NCI-H2107 (cell line): ENCODE results near the gene PGAP2.
"Not testable (repeated sequence)": the region's sequence is repeated elsewhere in the genome, so short reads cannot be mapped to it uniquely, and the experiment has no call there.

Source experiments
- DNase-seq: peaks from one replicate; lab custom pipeline; 2025; lab: John Stamatoyannopoulos, UW

The PGAP2 gene

DNA sequence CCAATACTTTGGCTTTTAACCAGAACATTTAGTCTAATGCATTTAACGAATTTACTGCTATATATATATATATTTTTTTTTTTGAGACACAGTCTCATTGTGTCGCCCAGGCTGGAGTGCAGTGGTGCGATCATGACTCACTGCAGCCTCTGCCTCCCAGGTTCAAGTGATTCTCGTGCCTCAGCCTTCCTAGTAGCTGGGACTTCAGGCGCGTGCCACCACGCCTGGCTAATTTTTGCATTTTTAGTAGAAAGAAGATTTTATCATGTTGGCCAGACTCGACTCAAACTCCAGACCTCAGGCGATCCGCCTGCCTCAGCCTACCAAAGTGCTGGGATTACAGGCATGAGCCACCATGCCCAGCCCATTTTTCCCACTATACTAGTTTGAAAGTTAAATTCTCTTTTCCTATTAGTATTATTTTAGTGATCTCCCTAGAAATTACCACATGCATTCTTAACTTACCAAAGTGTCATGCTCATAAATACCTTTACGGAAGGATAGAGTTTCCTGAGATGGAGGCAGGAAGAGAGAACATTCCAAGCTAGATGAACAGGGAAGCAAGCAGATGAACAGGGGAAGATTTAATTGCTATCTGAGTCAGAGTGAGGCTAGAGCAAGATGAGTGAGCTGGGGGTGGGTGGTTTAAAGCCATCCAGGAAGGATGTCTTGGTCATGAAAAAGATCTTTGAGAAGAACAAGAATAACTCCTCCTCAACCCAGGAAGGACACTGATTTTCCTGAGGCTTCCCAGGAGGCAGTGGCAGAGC lies 4.4 kb upstream of the PGAP2 start:
- no peak for DNase-seq

DNA sequence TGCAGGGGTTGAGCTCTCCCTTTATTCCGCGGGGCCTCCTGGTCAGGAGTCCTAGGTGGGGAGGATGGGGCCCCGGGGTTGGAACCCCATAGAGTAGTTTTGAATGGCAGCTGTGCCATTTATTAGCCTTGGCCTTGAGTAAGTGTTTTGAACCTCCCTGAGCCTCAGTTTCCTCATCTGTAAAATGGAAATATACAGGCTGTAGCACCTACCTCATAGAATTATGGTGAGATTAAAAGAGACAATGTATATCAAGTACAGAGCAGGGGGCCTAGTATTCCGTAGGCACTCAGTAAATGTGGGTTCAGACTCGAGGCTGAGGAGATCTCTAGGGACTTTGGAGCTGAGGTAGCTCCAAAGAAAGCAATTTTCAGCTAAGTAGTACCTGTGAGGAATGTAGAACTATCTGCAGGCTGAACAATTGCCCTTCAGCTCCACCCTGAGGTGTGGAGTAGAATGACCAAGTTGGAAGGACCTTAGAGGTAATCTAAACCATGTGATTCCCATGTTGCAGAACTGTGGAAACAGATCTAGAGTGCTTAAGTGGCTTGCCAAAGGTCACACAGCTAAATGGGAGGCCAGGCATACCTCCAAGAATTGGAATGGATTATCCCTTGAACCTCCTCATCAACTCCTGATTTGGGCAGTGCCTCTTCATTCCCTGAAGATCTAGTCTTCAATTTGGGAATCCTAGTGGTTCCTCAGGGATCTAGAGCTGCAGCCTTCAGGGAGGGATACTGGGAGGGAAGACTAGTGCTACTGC lies 682 bp downstream of the PGAP2 start:
- peak; percentile 35 for DNase-seq

DNA sequence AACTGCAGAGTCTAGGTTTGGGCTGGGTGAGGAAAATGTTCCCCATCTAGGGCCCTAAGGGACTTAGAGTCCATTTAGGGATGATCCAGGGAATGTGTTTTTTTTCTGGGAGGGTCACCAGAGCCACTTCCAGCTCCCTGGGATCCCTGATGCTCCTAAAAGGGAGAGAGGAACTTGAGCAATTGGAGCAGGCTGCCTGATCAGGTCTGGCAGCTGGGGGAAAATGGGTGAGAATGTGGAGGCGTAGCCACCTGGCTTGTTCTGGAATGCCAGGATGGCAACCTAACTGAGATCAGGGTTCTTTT lies 1.2 kb downstream of the PGAP2 start:
- no peak for DNase-seq

DNA sequence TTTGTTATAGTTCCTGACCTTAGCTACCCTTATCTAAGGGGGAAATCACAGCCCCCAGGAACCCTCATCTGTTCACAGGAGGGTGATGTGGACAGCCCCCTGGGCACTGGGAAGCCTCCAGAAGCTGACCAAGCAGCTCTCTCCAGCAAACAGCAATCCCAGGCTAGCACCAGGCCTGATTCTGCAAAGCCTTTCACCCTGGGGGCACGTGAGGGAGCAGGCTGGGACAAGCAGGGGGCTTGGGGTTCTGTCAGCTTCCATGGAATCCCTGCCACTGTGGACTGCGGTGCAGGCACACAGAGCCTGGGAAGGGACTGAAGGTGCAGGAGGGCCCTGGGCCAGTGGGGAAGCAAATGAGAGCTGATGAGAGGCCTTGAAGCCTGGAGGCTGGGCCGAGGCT lies 2.1 kb downstream of the PGAP2 start:
- DNase-seq: no peak

DNA sequence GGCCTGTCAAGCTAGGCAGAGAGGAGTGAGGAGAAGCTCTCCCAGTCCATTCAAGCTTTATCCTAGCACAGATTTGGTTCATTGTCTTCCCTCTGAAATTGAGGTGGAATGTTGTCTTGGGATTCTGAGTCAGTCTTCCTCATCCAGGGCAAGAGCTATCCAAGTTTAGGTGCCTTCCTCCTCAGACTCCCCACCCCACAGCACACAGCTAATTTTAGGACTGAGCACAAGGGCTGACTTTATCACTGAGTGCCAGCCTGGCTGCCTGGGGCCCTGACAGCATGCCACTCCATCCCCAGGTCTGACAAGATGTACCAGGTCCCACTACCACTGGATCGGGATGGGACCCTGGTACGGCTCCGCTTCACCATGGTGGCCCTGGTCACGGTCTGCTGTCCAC lies 2.6 kb downstream of the PGAP2 start:
- no peak for DNase-seq

DNA sequence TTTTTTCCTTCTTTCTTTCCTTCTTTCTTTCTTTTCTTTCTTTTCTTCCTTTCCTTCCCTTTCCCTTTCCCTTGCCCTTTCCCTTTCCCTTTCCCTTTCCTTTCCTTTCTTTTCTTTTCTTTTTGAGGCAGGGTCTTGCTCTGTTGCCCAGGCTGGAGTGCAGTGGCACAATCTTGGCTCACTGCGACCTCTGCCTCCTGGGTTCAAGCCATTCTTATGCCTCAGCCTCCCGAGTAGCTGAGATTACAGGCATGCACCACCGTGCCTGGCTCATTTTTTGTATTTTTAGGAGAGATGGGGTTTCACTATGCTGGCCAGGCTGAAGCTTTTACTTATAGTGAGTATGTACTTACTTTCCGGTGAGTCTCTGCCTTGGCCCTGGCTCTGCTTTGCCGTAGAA lies 6.5 kb downstream of the PGAP2 start:
- DNase-seq: not testable (repeated sequence)

DNA sequence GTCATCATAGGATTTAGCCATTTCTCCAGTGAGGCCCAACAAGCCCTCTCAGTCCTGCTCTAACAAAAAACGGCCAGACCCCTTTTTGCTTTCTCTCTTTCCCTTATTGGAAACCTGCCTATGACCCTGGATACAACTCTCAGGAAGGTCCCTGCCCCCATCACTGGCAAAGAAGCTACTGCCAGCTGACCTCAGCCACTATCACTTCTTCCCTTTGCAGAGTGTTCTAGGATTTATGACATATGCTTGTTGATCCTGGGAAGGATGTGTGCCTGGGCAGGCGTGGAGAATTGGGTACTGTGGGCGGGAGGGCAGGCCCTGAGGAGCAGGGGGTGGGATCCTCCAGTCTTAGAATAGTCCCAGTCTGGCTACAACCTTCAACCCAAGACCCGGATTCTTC lies 7.5 kb downstream of the PGAP2 start:
- DNase-seq: no peak

DNA sequence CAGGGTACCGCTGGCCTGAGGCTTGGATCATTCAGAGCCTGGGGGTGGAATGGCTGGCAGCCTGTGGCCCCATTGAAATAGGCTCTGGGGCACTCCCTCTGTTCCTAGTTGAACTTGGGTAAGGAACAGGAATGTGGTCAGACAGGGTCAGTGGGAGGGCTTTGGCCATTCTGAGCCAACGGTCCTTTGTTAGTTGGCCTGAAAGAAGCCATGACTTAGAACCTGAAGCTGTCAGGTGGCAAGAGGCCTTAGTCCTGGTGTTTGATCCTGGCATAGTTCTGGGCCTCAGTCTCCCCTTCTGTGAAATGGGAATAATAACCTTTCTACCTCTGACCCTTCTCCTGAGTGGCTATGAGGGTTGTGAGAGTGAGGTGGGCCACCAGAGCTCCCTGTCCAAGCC lies 8.3 kb downstream of the PGAP2 start:
- DNase-seq: no peak

DNA sequence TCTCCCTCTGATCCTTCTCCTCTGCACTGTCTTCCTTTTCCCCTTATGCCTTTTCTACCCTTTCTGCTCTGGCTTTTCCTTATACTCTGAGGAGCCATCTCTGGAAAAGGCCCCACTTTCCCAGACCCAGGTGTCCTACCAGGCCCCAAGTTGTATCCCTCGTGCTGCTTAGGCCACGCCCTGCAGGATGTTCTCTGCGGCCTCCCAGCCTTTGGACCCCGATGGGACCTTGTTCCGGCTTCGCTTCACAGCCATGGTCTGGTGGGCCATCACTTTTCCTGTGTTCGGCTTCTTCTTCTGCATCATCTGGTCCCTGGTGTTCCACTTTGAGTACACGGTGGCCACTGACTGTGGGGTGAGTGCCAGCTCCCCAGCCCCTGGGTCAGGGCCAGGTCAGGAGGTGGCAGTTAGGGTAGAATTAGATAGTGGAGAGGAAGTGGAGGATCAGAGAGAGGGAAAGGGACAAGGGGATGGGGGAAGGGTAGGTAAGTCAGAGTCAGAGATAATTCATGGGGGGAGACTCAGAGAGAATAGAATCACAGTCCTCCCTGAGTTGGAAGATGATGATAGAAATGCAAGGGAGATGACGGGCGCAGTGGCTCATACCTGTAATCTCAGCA lies 8.9 kb downstream of the PGAP2 start:
- no peak for DNase-seq

DNA sequence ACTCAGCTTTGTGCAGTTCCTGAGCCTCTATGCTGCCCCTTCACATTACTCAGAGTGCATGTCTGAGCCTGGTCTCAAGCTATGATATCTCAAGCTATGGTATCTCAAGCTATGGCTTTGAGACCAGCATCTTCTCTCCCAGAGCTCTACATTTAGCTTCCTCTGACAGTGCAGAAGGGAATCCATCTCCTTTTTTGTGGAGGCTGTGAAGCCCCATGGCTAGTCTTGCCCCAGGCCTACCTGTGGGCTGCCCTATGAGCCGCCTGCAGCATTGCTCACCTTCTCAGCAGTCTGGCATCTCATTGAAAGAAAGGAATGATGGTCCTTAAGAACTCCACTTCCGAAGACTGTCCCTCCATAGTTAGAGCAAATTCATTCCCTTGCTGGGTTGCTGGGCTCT lies 12.6 kb downstream of the PGAP2 start:
- DNase-seq: no peak

DNA sequence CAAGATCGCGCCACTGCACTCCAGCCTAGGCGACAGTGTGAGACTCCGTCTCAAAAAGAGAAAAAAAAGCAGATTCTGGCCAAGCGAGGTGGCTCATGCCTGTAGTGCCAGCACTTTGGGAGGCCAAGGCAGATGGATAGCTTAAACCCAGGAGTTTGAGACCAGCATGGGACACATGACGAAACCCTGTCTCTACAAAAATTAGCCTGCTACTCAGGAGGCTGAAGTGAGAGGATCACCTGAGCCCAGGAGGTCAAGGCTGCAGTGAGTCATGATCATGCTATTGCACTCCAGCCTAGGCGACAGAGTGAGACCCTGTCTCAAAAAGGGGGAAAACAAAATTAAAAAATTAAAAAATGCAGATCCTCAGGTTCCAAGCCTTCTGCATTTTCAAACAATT lies 14.0 kb downstream of the PGAP2 start:
- no peak for DNase-seq

DNA sequence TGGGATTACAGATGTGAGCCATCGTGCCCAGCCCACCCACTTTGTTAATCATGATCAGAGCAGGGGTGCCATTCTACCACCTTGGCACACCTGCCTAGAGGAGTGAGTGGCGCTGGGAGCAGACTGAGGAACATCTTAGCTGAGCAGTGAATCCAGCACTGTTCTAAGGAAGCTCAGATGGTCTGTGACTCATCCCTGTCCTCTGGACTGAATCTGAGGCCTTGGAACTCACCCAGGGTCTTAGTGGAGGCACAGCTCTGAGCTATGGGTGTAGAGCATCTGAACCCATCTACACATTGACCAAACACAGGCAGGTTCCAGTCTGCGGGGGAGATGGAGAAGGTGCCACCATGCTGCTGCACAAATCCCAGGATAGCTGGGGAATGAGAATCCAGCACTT lies 14.9 kb downstream of the PGAP2 start:
- no peak for DNase-seq

DNA sequence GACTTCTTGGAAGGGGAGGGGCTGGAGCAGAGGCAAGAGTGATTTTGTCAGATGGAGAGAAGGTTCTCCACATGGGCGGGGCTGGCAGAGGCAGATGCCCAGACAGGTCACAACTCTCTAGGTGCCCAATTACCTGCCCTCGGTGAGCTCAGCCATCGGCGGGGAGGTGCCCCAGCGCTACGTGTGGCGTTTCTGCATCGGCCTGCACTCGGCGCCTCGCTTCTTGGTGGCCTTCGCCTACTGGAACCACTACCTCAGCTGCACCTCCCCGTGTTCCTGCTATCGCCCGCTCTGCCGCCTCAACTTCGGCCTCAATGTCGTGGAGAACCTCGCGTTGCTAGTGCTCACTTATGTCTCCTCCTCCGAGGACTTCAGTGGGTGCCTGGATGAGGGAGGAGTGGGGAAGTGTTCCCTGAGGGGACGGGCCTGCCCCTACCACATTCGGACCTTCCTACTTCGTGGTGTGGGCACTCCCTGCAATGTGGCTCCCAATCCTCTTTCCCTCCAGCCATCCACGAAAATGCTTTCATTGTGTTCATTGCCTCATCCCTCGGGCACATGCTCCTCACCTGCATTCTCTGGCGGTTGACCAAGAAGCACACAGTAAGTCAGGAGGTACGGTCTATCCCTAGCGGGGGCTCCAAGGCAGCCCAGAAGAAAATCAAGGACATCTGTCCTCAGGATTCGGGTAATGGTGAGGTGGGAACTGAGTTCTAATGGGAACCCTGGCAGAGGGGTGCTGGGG lies 15.6 kb downstream of the PGAP2 start:
- no peak for DNase-seq

DNA sequence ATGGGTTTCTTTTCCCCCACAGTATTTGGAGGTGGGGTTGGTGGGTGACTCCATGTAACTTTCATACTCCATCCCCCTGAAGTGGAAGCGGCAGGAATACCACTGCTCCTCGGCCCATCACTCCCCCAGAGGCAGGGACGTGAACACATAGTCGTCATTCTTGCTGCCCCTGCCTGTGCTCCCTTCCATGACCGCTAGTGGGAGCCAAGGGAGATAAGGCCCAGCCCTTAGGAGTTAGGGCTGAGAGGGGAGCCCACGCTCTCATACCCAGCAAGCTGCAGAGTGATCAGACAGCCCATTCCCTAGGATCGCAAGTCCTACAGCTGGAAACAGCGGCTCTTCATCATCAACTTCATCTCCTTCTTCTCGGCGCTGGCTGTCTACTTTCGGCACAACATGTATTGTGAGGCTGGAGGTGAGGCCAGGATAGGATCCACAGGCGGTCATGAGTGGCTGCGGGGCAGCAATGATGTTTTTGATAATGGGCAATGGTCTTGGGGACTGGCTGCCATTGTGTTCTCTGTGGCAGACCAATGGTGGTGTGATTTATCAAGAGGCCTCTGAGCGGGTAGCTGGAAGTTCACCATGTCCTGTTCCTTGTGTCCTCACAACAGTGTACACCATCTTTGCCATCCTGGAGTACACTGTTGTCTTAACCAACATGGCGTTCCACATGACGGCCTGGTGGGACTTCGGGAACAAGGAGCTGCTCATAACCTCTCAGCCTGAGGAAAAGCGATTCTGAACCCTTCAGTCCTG lies 16.5 kb downstream of the PGAP2 start:
- DNase-seq: no peak

DNA sequence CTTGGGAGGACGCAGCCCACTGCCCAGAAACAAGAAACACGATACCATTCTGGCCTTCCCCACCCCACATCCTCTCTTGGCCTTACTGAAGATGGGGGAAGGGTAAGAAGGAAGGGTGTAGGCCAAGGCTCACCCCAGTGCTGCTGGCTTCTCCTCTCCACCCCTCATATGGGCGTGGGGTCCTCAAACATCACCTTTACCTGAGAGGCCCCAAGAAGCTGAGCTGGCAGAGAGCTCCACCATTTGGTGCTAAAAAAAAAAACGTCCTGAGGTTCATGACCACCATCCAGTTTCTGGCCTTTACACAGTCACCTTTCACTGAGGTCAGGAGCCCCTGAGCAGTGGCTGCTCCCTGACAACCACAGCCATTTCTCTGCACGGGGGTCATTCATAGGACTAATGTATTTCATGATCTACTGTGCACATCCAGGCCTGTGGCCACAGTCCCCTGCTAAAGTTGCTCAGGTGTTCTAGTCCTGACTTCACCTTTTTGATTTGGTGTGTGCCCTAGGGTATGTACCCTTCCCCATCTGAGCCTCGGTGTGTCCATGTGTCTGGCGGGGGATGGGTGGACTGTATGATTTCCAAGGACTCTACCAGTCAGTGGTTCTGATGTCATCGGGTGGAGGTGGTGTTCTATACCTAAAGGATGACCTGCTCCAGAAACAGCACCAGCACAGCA lies 17.3 kb downstream of the PGAP2 start:
- no peak for DNase-seq

DNA sequence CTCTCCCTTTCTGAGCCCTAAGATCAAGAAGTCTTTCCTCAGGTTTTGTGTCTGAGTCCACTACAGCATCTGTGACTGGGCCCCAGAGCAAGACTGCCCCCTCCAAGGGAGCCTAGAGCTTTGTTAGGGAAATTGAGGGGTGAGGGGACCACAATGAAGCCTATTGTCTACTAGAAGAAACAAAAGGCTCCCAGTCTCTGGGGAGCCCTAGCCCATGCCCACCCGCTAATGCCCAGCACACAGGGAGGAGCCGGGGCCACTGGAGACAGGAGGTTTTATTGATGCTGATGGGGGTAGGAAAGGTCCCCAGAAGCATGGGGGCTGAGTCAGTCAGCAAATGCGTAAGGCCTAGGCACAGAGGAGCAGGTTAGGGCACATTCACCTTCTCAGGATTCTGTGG lies 18.4 kb downstream of the PGAP2 start:
- DNase-seq: no peak

DNA sequence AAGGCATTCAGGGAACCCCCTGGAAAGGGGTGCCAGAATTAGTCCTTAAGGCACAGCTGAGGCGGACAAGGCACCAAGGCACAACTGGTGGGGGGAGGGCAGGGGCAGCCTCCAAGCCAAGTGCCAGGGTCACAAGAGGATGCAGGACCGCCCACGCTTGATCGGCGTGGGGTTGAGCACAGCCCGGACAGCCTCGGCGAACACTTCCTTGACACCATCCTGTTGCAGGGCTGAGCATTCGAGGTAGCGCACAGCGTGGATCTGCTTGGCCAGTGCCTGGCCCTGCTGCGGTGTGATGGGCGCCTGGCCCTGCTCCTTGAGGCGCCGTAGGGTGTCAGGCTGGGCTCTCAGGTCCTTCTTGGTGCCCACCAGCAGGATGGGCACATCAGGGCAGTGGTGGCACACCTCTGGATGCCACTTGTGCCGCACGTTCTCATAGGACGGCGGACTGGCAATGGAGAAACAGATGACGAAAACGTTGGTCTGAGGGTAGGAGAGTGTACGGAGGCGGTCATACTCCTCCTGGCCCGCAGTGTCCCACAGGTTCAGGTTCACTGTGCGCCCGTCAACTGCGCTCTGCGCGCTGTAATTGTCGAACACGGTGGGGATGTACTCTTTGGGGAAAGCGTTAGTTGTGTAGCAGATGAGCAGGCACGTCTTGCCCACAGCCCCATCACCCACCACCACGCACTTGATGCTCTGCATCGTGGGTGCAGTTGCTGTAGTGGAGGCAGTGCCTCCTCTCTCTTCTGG lies 19.2 kb downstream of the PGAP2 start:
- no peak for DNase-seq

DNA sequence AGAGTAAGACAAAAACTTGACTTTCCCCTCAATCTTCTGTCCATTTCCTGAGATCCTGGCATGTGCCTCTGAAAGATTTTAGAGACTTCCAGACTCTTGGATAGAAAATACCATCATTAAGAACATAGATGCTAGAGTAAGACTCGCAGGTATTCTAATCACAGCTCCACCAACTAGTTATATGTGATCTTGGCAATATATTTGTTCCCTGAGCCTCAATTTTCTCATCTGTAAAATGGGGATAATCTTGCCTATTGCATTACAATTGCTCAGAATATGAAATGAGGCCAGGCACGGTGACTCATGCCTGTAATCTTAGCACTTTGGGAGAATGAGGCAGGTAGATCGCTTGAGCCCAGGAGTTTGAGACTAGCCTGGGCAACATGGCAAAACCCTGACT lies 21.7 kb downstream of the PGAP2 start:
- DNase-seq: no peak

DNA sequence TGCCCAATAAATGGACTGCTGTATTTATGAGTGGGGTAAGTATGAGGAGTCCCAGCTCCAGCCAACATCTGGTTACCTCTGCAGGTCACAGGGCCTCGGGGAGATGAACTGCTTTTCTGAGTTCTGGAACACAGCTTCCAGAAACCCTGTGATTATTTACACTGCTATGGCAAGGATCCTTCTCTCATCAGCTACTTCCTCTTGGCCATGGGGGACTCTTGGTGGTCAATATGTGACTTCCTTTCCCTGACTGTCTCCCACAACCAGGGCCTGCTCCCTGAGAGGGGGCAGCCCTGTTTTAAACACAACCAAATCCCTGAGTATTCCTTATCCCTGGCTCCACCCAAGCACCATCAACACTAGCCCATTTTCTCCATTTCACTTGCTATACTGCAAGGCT lies 22.4 kb downstream of the PGAP2 start:
- no peak for DNase-seq

DNA sequence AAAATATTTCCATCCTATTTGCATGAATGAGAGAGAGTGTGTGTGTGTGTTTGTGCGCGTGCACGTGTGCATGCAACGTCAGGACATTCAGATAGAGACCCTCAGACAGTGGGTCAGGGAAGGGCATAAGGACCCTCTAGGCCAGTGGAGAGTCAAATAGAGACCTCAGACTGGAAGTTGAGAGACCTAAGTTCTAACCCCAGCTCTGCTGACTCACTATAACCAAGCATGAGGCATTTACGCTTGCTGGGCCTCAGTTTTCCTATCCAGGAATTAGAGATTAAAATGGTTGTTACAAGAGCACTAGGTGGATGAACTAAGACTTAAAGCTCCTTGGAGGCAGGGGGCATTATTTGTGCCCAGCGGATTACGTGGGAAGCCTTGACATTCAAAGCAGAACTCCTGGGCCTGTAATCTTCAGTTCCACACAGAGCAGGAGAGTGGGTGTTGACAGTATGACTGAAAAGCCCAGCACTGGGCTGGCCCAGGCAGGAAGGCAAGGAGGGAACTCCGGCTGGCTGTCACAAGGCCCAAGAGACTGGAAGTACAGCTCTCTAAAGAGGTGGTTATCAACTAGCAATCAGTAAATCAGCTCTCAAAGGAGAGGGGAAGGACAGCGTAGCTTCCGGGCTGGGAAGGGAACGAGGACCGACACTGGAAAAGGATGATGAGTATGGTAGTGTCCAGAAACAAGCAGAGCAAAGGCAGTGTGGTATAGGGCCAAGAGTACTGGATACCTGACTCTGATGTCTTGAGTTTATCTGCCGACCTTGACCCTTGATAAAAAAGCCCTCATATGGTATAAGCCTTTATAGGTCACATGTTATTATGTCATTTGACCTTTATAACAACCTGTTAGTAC lies 23.2 kb downstream of the PGAP2 start:
- DNase-seq: no peak
